Stimulated activated CD4-positive, alpha-beta T cell treated with anti-CD3 and anti-CD28 coated beads, Interleukin-12 subunit alpha, Interleukin-12 subunit beta, amount 100 ng/mL, for 24 hours (primary cell): ENCODE data around the gene AGBL3.
A peak's percentile ranks its signal among the peaks of the same experiment; 100 is the strongest.
"Not testable (repeated sequence)": the region's sequence is repeated elsewhere in the genome, so short reads cannot be mapped to it uniquely, and the experiment has no call there.

Experiments
- DNase-seq, 2 experiments: peaks; one replicate each; pipeline ENCODE4 v3.0.0-alpha.2; 2020; ENCODE audit warnings: low read depth in 2 of 2

Gene AGBL3

DNA sequence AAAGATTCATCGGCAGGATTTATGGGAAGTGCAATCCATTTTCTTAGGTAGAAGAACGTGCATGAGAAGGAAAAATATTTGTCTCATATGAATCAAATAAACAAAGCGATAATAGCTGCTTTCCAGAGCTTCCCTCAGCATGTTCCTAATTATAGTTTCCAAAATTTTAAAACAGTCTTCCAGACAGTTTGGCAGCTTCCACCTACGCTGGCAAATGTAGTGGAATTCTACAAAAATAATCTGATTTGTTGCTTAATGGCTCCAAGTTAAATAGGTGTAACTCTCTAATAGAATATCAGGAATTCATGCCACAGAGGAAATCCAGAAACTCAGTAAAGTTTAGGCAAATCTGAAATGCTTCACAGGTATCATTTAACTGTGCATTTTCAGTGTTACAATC, 23.3 kb upstream of the AGBL3 start:
- no peak for DNase-seq

DNA sequence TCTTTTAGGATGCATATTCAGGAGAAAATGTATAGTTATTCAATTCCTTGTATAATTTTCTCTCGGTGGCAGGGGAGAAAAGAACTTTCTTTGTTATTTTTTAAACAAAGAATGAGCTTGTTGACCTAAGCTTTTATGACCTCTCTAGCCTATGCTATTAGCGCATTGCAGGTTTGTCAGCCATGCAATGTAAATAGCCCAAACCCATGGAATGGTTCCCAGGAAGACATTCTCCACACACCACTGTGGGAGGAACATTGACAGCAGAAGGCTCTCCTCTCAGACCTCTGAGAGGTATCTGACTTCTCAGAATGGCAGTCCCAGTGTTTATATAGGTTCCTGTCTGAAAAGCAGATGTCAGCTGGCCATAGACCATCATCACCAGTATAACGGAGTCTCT, 19.6 kb upstream of the AGBL3 start:
- no peak for DNase-seq

DNA sequence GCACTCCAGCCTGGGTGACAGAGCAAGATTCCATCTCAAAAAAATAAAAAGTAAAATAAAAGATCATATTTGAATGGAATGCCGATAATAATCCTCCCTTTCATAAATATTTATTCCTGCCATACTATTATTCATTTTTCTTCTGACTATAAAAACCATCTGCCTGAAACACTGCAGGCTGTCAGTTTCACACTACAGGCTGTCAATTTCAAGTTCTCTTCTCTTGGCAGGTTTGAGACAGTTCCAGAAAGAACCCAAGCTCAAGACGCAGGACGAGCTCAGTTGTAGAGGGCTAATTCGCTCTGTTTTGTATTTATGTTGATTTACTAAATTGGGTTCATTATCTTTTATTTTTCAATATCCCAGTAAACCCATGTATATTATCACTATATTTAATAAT, 18.2 kb upstream of the AGBL3 start:
- no peak for DNase-seq

DNA sequence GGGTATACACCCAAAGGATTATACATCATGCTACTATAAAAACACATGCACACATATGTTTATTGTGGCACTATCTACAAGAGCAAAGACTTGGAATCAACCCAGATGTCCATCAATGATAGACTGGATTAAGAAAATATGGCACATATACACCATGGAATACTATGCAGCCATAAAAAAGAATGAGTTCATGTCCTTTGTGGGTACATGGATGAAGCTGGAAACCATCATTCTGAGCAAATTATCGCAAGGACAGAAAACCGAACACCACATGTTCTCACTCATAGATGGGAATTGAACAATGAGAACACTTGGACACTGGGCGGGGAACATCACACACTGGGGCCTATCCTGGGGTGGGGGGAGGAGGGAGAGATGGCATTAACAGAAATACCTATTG, 4.7 kb upstream of the AGBL3 start:
- not testable (repeated sequence) for DNase-seq

DNA sequence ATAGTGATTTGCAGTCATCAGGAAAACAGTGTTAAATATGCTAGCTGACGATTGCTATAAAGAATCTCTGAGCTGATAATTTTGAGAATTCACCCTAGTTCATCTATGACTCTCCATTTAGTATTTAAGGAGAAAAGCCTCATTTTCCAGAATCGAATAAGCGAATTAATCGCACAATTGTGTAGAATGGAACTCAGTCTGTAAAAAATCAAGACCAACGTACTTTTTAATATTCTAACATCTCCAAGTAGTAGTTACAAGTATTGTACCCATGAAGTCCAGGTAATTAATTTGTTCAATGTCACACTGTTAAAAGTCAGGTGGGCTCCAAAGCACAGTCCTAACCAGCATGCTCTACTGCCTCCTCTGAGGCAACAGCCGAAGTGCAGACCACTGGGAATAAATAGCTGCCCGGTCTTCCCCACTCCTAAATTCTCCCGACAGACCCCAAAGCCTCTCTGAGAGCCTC, 380 bp upstream of the AGBL3 start:
- no peak for DNase-seq

DNA sequence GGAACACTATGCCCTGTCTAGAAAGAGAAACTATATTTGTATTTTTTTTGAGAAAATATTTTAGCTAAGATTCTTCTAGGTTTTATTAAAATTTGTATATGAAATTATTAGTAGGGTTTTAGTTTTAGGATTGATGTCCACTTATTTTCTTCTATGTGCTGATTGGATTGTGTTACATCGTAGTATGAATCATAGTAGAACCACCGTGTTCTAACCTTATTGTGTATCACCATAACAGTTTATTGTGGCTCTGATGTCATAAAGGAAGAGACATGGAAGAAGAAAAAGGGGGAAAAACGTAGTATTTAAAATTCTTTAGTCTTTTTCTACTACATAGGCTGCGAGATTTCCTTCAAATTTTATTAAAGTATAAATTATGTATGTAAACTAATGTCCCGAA, 1.9 kb downstream of the AGBL3 start:
- DNase-seq = no peak

DNA sequence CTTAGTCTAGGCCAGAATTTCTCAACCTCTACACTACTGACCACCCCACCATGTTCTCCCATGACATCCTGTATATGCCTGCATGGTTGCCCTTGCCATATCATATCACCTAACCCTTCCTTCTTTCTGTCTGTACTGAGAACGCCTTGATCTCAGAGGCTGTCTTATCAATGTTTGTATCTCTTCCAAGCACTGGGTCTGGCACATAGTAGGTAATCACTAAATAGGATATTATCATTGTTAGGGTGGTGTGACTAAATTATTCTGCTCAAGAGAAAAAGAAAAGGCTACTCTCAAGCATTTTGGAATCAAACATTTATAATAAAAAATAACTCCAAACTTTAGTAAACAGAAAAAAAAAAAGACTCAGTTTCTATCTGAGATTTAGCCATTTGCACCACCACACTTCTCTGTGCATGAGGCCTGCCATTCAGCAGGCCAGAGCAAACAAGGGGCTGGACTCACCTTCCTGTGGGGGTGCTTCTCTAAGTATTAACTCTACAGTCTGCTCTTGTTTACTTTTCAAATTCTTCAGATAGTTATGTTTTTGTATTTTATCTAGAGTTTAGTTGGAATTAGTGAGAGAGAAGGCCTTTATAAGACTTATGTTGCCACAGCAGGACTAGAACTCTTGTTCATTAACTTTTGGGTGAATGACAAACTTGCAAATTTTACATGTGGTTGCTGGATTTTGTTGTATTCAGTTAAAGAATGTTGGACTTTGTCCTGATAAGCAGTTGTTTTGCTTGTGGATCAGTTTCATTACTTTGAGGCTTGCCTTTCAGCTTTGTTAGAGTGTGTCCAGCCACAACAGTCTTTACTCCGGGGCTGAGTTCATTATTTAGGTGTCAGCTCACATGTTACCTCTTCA, 5.4 kb downstream of the AGBL3 start:
- DNase-seq = no peak

DNA sequence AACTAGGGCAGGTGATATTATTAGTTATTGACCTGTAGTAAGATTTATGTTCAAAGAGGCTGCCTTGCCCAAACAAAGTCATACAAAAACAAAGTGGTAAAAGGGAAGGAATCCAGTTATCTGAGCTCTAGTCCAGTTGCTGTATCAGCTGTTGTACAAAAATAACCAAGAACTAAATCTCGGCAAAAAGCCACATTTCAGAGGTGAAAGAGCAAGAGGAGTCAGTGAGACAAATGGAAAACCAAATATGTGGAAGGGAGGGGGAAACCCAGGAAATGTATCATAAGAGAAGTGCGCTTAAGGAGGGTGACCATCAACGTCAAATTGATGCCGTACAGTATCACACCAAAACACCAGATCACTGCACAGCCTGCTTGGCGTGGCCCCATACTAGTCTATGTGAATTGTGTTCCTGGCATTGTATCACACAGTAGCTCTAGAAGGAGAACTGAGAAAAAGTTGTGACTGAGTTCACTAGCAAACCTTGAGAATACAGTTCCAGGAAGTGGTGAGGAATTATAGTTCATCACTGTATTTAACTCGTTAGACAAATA, 6.4 kb downstream of the AGBL3 start:
- peak in 1 of 2 experiments; percentile 6 for DNase-seq

DNA sequence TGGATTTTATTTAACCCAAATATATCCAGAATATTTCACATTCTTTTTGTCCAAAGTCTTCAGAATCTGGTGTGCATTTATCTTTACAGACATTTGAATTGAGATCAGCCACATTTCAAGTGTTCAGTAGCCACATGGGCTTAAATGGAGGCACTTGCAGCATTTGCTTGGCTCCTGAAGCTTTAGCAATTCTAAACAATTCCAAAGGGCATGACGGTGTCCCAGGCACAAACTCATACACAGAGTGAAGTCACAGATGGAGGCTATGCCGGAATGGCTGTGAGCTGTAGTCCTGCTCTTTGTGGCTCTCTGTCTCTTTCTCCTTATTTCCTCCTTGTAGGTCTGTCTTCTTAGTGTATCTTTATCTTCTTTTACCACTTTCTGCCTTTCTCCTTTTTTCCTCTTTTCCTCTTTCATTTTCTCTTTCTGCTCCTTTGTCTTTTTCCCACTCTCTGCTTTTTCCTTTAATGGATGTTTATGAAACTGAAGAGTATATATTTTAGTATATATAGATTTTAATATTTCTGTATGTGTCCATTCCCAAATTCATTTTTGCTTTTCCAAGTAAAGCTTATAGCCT, 7.7 kb downstream of the AGBL3 start:
- no peak for DNase-seq

DNA sequence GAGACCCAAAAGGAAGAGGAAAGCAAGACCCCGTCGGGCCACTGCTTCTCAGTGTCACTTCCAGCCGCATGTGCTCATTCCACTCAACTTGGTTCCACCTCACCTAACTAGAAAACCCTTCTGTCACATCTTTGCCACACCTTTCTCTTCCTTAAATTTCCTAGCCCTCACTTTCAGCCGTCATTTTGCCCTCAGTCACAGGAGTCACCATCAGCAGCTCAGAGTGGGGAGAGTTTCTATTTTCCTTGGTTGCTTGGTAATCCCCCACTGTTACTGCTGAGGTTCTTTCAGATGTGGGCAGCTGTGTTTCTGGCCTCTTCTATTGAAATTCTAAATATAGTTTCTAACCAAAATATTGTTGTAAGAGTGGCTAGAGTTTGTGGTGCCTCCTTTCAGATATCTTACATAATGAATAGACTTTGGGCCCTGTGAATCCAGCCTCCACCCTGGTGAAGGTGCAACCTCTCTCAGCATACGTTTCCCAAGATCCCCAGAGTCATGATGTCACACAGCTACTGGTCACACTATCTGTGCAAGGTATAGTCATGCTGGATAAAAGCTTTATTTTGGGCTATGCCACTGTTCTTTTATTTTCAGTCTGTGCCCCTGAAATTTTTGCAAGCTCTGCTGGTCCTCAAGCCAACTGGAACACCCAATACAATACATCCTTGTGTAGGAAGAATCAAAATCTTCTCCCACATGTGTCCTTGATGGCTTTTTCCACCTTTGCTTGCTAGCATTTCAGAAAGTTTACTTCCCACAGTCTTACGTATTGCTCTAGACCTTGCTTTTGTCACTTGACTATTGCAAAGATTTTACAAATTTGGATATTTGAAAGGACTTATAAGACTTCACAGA, 9.2 kb downstream of the AGBL3 start:
- DNase-seq = no peak

DNA sequence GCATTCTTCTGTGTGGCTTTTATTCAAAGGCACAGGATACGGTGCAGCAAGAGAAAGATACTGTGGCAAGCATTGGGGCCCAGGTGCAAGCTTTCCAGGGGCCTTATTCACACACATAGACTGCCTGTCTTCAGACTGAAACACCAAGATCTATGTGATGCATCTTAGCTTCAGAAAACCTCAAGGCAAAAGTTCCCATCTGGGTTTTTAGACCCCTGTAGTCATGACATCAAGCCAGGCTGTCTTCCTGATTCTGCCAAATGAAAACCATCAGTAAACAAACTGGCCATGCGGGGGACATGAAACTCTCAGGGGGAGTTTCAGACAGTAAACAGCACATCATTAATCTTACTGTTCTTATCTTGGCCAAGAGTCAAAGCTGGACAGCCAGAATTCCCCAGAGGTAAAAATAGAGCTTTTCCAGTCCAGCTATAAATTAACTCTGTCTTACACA, 9.8 kb downstream of the AGBL3 start:
- DNase-seq = no peak

DNA sequence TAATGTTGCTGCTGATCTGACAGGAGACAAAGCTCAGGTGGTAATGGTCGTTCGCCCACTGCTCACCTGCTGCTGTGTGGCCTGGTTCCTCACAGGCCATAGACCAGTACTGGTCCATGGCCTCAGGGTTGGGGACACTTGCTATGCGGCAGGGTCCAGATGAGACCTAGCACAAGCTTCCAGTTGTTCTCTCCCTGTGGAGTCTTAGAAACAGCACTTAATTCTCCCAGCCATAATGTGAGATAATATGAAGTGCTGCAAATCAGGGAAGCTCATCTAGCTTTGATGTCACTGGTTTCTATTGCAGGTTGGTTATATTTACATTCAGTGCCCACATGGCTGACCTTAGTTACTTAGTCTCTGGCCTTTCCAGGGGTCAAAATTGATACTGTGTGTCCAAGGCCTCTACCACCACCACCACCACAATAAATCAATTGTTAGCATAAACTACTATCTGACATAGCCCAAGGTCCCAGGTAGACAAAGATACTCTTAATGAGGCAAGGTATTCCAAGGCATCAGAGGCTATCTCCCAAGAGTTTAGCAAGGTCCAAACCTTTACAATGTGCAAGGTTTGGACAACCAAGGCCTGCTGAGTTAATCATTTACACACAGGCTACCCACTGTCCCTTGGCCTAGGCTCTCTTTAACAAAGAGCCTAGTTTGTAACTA, 11.0 kb downstream of the AGBL3 start:
- DNase-seq = no peak

DNA sequence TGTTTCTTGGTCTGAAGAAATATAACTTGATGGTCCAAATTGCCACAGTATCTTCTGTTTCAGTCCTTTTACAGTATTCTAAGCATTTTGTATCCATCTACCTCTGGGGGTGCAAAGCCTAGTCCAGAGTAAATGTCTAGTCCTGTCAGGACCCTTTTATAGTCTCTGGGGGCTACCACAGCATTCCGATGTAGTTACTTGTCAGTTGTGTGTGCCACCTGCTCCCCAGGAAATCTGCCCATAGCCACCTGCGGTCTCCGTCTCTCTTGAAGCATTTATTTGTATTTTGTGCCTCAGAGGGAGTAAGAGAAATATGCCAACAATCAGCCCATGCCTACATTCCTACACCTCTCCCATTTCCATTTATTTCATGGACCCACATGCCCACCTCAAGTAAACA, 12.8 kb downstream of the AGBL3 start:
- DNase-seq = no peak

DNA sequence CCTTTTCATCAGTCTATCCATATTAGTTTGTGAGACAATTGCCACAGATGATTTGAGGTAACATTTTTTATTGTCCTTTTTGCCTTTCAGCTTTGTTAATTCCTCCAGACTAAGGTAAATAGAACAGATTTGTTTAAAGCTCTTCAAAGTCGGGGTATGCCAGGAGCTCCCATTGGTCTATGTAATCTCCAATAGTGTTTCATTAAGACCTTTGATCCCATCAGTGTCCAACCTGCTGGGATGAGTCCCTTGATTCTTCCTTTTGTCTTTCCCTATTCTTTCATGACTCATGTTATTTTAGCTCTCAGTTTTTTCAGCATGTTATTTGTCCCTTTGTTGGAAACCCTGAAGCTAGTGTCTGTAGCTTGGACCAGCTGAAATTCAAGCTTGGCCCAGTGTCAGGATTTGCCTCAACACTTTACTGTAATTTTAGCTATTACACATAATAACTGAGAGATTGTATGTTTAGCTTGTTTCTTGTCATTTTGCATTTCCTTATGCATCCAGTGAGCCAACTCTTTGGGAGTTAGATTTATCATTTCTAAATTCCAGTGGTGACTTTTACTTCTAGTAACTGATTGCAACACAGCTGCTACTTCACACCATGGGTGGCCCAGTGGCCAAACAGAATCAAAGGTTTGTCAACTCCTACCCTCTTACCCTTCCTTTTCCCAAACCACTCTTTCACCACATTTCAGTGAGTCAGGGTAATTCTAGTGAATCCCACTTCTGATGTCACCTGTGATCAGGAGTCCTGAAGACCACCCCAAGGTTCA, 15.3 kb downstream of the AGBL3 start:
- DNase-seq = no peak

DNA sequence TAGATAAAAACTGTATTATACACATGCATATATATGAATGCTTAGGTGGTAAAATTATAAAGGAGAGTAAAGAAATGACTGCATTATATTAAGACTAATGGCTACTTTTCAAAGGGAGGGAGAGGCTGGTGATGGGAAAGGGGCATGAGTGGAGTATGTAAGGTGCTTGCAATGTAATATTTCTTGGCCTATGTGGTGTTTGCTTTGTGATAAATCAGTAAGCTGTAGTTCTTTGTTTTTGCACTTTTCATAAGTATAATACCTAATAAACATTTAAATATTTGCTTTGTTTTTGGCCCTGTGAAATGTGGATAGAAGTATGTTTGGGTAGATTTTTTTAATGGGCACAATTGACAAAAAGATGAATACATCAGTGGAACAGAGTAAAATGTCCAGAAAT, 25.9 kb downstream of the AGBL3 start:
- no peak for DNase-seq

DNA sequence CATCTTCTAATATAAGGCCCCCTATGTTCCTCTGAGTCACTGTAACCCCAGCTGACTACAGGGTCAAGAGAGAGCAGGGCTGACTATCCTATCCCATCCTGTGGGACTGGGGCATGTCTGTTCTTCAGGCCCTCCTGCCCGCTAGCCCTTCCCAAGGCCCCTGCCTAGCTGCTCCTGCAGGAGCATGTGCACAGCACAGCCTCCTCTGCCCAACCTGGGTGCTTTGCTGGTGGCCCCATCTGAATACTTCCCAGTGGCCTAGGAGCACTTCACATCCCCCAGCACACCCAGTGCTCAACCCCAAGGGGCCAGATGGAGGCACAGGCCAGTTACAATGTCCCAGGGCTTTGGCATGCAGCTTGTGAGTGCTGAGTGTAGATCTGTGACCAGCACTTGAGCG, 37.3 kb downstream of the AGBL3 start:
- no peak for DNase-seq

DNA sequence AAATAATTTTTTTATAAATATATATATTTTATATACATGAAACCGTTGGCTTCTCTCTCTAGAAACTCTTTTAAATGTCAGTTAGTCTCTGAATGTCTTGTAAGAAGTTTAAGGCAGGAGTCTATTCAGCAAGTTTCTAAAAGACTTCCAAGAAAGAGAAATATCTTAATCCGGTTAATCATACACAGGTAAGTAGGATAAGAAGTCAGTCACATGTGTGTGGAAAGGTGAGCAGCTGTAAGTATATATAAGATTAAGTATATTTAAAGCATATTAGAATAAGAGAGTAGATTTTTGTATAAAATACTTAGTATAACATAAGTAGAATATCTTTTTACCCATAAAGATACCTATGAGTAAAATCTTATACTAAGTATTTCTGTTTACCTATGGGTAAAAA, 48.9 kb downstream of the AGBL3 start:
- no peak for DNase-seq

DNA sequence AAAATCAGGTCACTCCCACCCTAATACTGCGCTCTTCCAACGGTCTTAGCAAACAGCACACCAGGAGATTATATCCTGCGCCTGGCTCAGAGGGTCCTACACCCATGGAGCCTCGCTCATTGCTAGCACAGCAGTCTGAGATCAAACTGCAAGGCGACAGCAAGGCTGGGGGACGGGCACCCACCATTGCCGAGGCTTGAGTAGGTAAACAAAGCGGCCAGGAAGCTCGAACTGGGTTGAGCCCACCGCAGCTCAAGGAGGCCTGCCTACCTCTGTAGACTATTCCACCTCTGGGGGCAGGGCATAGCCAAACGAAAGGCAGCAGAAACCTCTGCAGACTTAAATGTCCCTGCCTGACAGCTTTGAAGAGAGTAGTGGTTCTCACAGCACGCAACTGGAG, 80.7 kb downstream of the AGBL3 start:
- DNase-seq = not testable (repeated sequence)

DNA sequence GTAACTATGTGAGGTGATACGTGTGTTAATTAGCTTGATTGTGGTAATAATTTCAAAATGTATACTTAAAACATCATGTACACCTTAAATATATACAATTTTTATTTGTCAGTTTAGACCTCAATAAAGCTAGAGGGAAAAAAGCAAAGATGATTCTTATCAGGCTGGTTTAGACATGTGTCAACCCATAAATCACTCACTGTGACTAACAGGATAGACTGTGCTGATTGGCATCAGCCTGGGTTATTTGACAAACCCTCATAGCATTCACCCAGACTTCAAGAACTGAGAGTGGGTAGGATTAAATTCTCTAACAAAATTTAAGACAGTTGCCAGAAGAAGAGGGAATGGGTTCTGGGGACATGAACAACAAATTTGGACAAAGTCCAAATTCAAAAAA, 87.8 kb downstream of the AGBL3 start:
- DNase-seq = no peak

DNA sequence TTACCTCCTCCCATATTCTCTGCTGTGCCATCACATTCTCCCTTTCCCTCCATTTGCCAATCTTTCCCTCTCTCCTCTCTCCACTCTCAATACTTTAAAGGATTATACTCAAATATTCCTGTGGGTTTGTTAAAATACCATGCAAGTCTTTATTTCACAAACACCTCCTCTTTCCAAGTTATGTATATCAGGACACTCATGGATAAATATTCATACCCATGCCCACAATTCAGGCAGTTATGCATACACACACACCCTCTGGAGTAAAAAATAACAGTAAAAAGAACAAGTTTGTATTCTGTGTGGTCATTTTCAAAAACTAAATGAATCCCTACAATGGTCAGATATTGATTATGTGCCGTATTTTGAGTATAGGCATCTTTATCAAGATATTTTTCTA, 88.2 kb downstream of the AGBL3 start:
- DNase-seq = no peak

DNA sequence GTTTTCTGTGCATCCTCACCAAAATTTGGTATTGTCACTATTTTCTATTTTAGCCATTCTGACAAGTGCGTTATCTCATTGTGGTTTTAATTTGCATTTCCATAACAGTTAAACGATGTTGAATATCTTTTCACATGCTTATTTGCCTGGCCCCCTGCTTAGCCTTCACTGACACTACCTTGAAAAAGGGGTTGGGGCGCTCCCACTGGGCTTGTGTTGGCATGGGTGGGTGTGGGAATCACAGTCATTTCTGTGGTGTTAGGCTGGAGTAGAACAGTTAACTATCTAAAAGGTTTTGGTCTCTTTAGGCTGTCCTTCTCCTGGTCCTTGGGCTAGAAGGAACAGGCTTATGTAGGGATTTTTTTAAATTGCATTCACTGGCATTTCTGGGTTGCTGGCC, 89.4 kb downstream of the AGBL3 start:
- DNase-seq = no peak
